Transverse colon (tissue), 4 donors: Measurements from ENCODE around the gene SLC10A2. TPM values are rescaled to one million over a fixed set of nuclear protein-coding genes. Genes with fewer than 3 reads are reported as not detected.

Experiments used
- DNase-seq: peaks from one replicate; pipeline ENCODE4 v3.0.0-alpha.2; 2019
- H3K27ac ChIP-seq, 4 donors: fragments of 200-600 bp; sonication (generic); 2 replicates each; pipeline ENCODE4 v1.5.1; 2016 to 2018; ENCODE audit warnings: inconsistent platforms in 4 of 4
- H3K27me3 ChIP-seq: fragments of 200-600 bp; sonication (generic); 2 replicates; pipeline ENCODE4 v1.5.1; 2017; ENCODE audit warnings: inconsistent platforms
- H3K36me3 ChIP-seq, 4 donors: fragments of 200-600 bp; sonication (generic); 2 replicates each; pipeline ENCODE4 v1.5.1; 2017 to 2019; ENCODE audit warnings: inconsistent platforms in 4 of 4
- H3K4me1 ChIP-seq, 4 donors: fragments of 200-600 bp; sonication (generic); 2 replicates each; pipeline ENCODE4 v1.5.1; 2017 to 2020; ENCODE audit warnings: inconsistent platforms in 4 of 4
- H3K4me3 ChIP-seq, 4 donors: fragments of 200-600 bp; sonication (generic); 1 replicate in 1 of 4; 2 replicates in 3 of 4; pipeline versions ENCODE4 v1.5.1 to v1.6.1; 2017 to 2019; ENCODE audit warnings: inconsistent platforms in 4 of 4
- H3K9me3 ChIP-seq, 2 donors: fragments of 200-600 bp; sonication (generic); 2 replicates each; pipeline ENCODE4 v1.5.1; 2017 to 2019; ENCODE audit warnings: inconsistent platforms in 2 of 2
- CTCF ChIP-seq, 5 experiments: fragments of 200-600 bp in 3 of 5; fragments of 450-650 bp in 2 of 5; sonication (generic) in 3 of 5; IDR thresholded peaks; 1 replicate in 2 of 5; 2 replicates in 3 of 5; pipeline ENCODE4 v1.5.1; 2016 to 2017; ENCODE audit warnings: antibody characterized with exemption in 5 of 5, inconsistent platforms in 3 of 5, mild to moderate bottlenecking in 2 of 5, moderate library complexity in 1 of 5
- EP300 ChIP-seq: sonication (generic); formaldehyde crosslinking; IDR thresholded peaks from one replicate; pipeline ENCODE4 v1.6.1; 2017; ENCODE audit warnings: antibody characterized with exemption, low read depth
- POLR2A ChIP-seq: fragments of 450-650 bp; IDR thresholded peaks from one replicate; pipeline ENCODE4 v1.6.1; 2016; ENCODE audit warnings: antibody characterized with exemption, mild to moderate bottlenecking, moderate library complexity
- POLR2AphosphoS5 ChIP-seq, 3 donors: sonication (generic); formaldehyde crosslinking; IDR thresholded peaks; one replicate each; pipeline ENCODE4 v1.6.1; 2016; ENCODE audit warnings: antibody characterized with exemption in 3 of 3
- WGBS, 2 donors: methylation state at CpG; one replicate each; pipeline ENCODE4 v1.1.5; 2018; ENCODE audit warnings: low coverage in 1 of 2; 5-methylcytosine and 5-hydroxymethylcytosine counted together
- in situ Hi-C, 4 donors: fragments of 200-750 bp; cut with MboI; loops; one replicate each; pipeline versions ENCODE4 v1.15.0 to v1.15.1; 2017; ENCODE audit warnings: low sequenced_read_pairs in 3 of 4, low pct_ligation_motif_present in 1 of 4, low pct_unique_long_range_greater_than_20kb in 1 of 4
- intact Hi-C: fragments of 100-400 bp; cut with DNase I; formaldehyde crosslinking; loops from one replicate; pipeline ENCODE4 v1.15.1; 2023; ENCODE audit warnings: low total_unique reads
- total RNA-seq, 4 donors: library from RNA; depleted of rRNA; stranded (reverse); fragments of >200 nt; gene quantifications; one replicate each; pipeline ENCODE4 v1.1.0, GENCODE V29; 2016

SLC10A2 gene
- total RNA-seq, 4 donors from 2014 or later = 3.0 TPM; not detected in 3

DNA sequence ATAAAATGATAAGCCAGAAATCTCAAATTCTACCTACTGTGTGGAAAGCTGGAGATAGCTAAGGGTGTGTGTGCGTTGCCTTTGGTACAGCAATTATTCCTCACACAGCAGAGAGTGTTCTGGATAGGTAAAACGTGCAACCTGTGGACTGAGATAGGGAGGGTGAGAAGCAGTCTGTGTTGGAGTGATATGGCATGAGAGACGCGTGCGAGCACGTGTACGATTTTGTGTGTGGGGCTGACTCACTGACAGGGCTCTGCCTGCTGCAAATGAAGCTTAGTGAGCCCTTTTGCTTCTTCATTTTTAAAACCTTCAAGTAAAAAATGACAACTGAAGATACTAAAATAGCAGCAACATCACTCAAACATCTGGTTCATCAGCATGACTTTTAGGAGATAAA is 35.7 kb upstream of the SLC10A2 start:
- no peak overlapping the region for H3K4me3 ChIP-seq
- 63 to 77% methylated on average over 6 to 7 of the region's 7 CpGs for WGBS, 2 donors
- no peaks in the 10 kb centered on the region for H3K27me3 ChIP-seq
- no peak for DNase-seq
- no peak overlapping the region for H3K27ac ChIP-seq
- no peaks in the 10 kb centered on the region for H3K36me3 ChIP-seq
- in situ Hi-C loops = no loop called here
- TF ChIP-seq EP300 (no peak), POLR2A (no peak), CTCF (IDR thresholded peaks at IDR 0.05) (no peak), POLR2AphosphoS5 (IDR thresholded peaks at IDR 0.05) (no peak)
- intact Hi-C loops = no loop called here
- H3K4me1 ChIP-seq = no peaks in the 10 kb centered on the region
- no peaks in the 10 kb centered on the region for H3K9me3 ChIP-seq

DNA sequence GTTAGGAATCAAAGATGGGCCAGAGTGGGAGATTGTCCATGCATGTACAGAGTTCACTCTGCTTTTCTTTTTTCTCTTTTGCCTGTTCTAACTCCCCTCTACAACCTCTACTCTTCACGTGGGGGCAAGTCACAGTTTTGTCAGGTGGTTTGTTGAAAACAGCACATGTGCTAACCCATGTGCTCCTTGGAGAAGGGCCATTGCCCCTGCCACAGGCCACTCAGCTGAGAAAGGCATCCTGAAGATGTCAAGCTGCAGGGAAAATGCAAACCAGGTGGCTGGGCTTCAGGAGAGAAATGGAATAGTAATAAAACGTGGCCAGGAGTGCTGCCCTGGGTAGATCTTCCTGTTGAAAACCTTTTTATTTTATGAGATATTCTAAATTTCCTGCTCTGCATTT is 35.3 kb upstream of the SLC10A2 start:
- H3K9me3 ChIP-seq = no peaks in the 10 kb centered on the region
- no peaks in the 10 kb centered on the region for H3K27me3 ChIP-seq
- 22 to 33% methylated on average over 2 of the region's 2 CpGs for WGBS, 2 donors
- no peak overlapping the region for H3K27ac ChIP-seq
- intact Hi-C loops = no loop called here
- H3K36me3 ChIP-seq = no peaks in the 10 kb centered on the region
- H3K4me3 ChIP-seq = no peak overlapping the region
- H3K4me1 ChIP-seq = no peaks in the 10 kb centered on the region
- TF ChIP-seq POLR2AphosphoS5 (IDR thresholded peaks at IDR 0.05) (no peak), EP300 (no peak), CTCF (IDR thresholded peaks at IDR 0.05) (no peak), POLR2A (no peak)
- in situ Hi-C loops = no loop called here
- no peak for DNase-seq

GRCh38 chr13:103100830-103101229 is 34.6 kb upstream of the SLC10A2 start:
- Histone ChIP-seq H3K4me1 (no peaks in the 10 kb centered on the region), H3K9me3 (no peaks in the 10 kb centered on the region), H3K27ac (no peak overlapping the region), H3K27me3 (no peaks in the 10 kb centered on the region), H3K4me3 (no peak overlapping the region), H3K36me3 (no peaks in the 10 kb centered on the region)
- no peak for DNase-seq
- intact Hi-C loops (no loop called here), in situ Hi-C loops (no loop called here)
- TF ChIP-seq EP300 = no peak
- no peak for TF ChIP-seq POLR2A
- TF ChIP-seq CTCF (IDR thresholded peaks at IDR 0.05) = no peak
- TF ChIP-seq POLR2AphosphoS5 (IDR thresholded peaks at IDR 0.05) = no peak

DNA sequence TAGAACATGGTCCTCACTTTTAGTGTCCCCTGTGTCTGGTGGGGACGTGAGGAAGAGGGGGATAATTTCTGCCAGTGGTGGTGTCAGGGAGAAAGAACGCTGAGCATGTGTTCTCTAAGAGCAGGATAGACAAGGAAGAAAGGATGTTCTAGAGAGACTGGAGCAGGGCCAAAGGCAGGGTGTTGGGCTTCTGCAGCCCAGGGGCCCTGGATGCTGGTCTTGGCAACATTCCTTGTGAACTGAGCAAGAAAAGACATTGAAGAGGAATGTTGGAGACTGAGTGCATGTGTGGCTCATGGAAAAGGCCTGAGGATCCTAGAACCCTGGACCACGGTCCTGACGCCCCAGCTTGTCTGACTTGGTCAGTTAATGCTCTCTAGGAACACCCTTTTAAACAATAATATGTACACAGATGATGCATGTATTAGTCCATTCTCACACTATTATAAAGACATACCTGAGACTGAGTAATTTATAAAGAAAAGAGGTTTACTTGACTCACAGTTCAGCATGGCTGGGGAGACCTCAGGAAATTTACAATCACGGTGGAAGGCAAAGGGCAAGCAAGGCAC is 33.6 kb upstream of the SLC10A2 start:
- no peak overlapping the region for H3K27ac ChIP-seq
- no peaks in the 10 kb centered on the region for H3K9me3 ChIP-seq
- no peaks in the 10 kb centered on the region for H3K27me3 ChIP-seq
- no peak for DNase-seq
- in situ Hi-C loops (no loop called here), intact Hi-C loops (no loop called here)
- no peak overlapping the region for H3K4me3 ChIP-seq
- H3K4me1 ChIP-seq = no peaks in the 10 kb centered on the region
- no peak for TF ChIP-seq POLR2AphosphoS5 (IDR thresholded peaks at IDR 0.05)
- no peak for TF ChIP-seq POLR2A
- no peak for TF ChIP-seq EP300
- no peak for TF ChIP-seq CTCF (IDR thresholded peaks at IDR 0.05)
- H3K36me3 ChIP-seq = no peaks in the 10 kb centered on the region
- WGBS, 2 donors = 59 to 73% methylated on average over 3 to 5 of the region's 5 CpGs
